ENCODE data around the gene PRELID3B.

Gene PRELID3B

DNA sequence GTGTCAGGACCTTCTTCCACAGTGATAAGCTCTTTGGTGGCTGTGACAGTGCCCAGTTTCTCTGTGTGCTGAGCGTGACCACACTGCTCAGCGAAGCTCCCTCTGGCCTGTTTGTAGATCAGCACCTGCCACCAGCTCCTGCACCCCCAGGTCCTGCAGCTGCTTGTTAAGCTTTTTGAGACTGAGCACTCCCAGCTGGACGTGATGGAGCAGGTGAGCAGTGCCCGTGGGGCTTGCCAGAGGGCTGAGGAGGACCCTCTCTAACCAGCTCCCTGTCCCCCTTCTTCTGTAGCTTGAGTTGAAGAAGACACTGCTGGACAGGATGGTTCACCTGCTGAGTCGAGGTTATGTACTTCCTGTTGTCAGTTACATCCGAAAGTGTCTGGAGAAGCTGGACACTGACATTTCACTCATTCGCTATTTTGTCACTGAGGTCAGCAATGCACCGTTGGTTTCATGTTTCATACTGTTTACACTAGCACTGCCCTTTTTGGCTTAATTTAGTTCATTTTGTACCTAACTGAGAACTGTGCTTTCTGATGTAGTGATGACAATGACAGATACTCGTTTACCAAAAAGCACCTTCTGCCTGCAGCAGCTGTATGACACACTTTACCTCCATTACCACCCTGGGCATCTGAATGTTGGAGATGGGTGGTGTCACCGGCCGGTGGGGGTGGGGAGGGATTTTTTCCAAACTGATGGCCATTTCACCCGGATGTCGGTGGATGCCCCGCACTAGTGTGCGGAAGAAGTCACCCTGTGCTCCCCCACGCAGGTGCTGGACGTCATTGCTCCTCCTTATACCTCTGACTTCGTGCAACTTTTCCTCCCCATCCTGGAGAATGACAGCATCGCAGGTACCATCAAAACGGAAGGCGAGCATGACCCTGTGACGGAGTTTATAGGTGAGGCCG, 49.0 kb downstream of the PRELID3B start:
- no peak for DNase-seq

DNA sequence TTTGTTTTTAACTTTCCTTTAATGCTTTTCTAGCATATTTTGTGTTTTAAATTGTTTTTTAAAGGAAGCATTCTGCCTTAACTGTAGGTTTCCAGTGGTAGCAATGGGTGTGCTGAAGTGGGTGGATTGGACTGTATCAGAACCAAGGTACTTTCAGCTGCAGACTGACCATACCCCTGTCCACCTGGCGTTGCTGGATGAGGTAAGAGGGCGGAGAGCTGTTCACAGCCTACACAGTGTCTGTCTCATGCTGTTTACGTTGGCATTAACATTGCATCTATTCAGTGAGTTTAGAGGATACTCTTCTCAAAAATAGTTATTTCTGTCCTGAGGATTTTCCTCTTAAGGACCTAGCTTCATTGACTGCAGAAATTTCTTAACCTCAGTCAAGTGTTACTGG, 49.7 kb downstream of the PRELID3B start:
- DNase-seq = no peak

DNA sequence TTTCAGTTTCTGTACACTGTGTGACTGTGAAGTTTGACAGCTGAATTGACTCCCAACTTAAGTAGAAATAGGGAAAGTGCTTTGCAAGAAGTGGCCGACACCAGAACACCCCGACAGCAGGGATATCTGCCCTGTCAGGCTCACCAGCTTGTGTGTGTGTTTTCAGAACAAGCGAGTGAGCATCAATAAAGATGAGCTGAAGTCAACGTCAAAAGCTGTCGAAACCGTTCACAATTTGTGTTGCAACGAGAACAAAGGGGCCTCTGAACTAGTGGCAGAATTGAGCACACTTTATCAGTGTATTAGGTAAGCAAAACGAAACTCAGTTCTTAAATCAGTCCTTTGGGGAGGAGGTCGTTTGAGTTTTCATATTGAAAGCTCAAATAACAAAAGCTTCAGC, 50.9 kb downstream of the PRELID3B start:
- no peak for DNase-seq

DNA sequence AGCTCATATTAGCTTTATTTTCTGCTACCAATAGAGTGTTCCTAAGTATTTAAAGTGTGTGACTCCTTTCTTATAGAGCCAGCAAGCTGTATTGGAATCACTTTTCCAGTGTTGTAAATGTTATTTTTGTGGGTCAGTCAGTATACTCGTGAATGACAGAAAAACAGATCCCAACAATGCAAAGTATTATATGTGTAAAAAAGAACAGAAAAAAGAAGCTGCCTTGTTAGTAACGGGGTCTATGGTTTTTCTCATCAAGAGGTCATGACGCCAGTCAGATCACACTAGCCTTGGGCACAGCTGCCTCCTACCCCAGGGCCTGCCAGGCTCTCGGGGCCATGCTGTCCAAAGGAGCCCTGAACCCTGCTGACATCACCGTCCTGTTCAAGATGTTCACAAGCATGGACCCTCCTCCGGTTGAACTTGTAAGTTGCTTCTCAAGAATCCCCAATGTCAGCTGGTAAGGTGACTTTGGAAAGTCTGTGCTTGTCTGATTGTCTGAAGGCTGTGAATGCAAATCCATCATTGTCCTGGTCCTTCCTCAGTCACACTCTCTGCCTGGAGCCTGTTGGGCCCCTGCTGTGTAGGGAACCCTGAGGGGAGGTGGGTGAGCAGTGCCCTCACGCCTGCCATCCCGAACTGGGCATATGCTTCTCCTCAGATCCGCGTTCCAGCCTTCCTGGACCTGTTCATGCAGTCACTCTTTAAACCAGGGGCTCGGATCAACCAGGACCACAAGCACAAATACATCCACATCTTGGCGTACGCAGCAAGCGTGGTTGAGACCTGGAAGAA, 51.7 kb downstream of the PRELID3B start:
- DNase-seq = no peak

DNA sequence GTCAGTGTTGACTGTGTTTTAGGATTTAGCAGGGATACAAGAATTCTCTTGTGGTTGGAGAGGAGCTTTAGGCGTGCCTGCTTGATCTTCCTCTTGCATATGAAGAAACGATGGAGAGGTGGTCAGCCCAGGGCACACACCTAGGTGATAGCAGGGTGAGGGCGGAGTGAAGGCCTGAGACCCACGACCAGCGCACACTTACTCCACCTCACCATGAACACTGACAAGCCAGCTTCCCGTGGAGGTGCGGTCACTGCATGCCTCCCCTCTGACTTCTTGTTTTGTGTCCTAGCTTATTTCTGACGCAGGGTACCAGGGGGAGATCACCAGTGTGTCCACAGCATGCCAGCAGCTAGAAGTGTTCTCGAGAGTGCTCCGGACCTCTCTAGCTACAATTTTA, 53.4 kb downstream of the PRELID3B start:
- no peak for DNase-seq

DNA sequence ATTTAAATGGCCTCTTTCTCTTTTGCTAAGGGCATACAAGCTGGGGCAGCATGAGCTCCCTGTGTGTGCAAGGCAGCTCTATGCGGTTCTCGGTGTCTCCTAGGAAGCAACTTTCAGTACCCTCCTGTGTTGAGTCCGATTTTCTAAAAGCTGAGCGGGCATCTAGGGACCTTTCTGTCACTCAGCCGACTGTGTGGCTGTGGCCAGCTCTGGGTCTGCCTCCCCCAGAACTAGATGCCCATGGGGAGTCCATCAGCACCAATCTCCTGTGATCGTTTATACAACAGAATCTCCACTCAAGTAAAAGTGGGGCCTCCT, 54.1 kb downstream of the PRELID3B start:
- DNase-seq = no peak

DNA sequence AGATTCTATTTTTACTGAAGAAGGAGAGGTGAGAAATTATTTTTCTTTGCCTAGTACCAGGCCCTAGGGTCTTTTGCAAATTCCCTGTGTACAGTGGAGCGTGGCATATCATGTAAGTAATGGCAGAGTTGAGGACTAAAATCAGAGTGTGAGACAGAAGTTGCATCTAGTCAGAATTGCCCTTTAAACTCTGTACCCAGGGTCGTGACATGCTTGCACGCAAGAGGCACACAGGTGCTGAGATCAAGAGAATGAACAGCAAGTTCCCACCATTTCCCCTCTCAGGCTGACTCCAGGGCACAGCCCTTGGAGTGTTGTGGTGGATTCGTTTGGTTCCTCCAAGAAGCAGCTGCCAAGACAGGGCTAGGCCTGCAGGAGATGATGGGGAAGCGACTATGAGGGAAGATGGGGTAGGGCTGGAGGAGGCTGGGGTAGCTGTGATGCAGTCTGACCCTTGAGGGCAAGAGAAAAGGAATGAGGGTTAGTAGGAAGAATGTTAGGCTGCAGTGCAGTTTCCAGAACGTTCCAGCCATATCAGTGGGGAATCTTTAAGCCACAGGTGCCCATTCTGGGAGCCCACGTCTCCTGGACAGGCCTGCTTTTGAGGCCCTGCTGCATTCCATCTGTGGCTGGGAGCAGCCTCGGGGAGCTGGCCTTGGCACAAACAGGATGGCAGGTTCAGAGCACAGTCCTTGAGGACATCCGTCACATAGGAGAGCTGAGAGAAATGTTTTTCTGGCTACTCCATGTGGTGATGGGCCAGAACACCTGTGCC, 54.6 kb downstream of the PRELID3B start:
- no peak for DNase-seq

DNA sequence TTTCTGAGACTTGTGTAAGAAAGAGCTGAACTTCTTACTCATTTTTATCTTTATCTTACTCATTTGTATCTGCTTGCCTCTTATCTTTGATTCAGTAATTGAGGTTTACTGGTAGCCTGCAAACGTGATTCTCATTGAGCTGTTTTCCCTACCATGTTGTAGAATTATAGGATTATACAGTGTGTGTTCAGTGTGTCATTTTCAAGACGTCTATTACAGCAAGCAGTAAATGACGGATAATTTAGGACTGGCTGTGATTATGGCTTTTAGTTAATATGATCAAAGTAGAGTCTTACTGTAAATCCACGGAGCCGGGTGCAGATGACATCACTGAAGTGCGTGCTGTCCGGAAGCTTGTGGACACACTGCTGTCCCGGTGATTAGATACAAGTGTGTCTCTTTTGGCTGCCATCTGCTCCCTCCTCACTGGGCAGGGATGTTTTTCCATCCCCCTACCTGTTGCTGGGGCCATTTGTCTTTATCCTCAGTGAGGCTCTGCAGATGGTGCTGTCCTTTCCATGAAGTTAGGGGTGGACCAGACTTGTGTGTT, 55.5 kb downstream of the PRELID3B start:
- DNase-seq = no peak

DNA sequence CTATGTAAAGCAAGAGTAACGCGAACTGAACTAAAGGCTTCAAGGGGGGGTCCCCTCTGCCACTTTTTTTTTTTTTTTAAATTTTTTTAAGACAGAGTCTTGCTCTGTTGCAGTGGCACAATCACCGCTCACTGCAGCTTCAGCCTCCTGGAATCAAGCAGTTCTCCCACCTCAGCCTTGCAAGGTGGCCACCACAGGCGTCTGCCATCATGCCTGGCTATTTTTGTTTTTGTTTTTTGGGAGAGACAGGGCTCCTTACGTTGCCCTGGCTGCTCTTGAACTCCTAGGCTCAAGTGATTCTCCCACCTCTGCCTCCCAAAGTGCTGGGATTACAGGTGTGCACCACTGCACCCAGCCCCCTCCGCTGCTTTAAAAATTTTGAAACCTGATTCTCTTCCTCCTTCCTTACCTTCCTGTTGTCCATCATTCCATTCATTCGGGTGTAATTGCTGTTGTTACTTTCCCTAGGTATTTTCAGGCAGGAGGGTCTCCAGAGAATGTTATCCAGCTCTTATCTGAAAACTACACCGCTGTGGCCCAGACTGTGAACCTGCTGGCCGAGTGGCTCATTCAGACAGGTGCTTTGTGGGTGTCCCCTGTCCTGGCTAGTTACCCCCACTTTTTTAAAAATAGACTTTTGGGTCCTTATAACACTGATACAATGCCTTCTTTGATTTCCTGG, 56.2 kb downstream of the PRELID3B start:
- DNase-seq = no peak

DNA sequence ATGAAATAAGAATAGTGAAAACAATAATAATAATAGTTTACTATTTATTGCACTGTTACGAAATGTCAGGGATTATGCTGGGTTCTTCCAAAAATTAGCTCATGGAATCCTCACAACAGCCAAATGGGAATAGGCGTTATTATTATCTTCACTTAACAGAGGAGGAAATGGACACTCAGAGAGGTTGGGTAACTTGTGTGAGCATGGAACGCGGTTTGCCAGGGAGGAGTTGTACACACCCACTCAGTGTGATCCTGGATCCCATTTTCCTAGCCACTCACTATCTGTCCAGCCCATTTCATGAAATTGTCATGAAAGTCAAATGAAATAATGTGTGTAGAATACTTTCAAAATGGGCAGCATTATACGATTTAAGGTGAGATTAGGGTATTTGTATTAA, 56.9 kb downstream of the PRELID3B start:
- DNase-seq = no peak

DNA sequence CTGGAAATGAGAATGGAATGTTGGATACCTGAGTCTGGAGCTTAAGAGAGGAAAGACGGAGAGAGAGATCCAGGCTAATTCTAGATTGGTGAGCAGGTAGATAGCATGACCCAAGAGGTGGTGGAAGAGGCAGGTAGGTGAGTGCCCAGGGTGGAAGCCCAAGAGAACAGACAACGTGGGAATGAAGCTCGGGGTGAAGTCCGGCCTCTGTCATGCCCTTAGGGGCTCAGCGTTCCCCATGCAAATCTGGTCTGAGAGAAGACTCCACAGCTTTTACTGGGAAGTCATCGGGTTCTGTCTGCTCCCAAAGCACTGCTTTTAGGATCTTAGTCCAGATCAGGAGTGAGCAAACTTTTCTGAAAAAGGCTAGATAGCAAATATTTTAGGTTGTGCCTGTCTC, 57.9 kb downstream of the PRELID3B start:
- DNase-seq = no peak

All from NCI-H1105 treated with DMSO at 0.1 percent for 48 hours (cell line).